Measurements from ENCODE around the gene SYNE1.

DNA sequence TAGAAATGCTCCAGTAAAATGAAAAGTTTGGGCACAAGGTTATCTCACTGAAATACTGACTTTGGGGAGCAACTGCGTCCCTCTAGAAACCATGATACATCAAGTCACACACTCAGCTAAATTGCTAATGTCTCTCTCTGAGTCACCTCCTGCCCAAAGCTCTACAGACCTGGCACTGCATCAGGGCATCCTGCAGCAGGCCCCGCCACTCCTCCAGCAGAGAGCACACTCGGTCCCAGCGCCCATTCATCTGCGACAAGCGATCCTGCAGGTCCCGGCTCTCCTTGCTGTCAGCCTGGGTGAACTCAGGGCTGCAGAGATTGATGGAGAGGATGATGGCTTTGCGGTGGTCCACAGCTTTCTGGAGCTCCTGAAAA is 500.7 kb downstream of the SYNE1 start:
- TF ChIP-seq, protein P1, sequence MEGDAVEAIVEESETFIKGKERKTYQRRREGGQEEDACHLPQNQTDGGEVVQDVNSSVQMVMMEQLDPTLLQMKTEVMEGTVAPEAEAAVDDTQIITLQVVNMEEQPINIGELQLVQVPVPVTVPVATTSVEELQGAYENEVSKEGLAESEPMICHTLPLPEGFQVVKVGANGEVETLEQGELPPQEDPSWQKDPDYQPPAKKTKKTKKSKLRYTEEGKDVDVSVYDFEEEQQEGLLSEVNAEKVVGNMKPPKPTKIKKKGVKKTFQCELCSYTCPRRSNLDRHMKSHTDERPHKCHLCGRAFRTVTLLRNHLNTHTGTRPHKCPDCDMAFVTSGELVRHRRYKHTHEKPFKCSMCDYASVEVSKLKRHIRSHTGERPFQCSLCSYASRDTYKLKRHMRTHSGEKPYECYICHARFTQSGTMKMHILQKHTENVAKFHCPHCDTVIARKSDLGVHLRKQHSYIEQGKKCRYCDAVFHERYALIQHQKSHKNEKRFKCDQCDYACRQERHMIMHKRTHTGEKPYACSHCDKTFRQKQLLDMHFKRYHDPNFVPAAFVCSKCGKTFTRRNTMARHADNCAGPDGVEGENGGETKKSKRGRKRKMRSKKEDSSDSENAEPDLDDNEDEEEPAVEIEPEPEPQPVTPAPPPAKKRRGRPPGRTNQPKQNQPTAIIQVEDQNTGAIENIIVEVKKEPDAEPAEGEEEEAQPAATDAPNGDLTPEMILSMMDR (IDR thresholded peaks at IDR 0.05 in 8 of 11, conservative IDR thresholded peaks at IDR 0.05 in 3 of 11), result no peak
- TF ChIP-seq POLR2A (IDR thresholded peaks at IDR 0.05), result no peak
